Mucosa of rectum (tissue), 2 donors: ENCODE results near the gene CCDC18.
"Not testable (repeated sequence)": the region's sequence is repeated elsewhere in the genome, so short reads cannot be mapped to it uniquely, and the experiment has no call there.

ENCODE experiments used
- H3K27ac ChIP-seq, 2 donors: one replicate each; pipeline ENCODE4 v1.7.0; 2013; ENCODE audit warnings: inconsistent platforms in 2 of 2, low read depth in 2 of 2, low read length in 2 of 2
- H3K27me3 ChIP-seq, 2 donors: one replicate each; pipeline ENCODE4 v1.7.0; 2013; ENCODE audit warnings: low read length in 2 of 2; ENCODE audit not compliant: control insufficient read depth in 2 of 2, insufficient read depth in 2 of 2
- H3K36me3 ChIP-seq, 2 donors: one replicate each; pipeline ENCODE4 v1.7.0; 2013; ENCODE audit warnings: low read length in 2 of 2; ENCODE audit not compliant: control insufficient read depth in 2 of 2, insufficient read depth in 2 of 2
- H3K4me1 ChIP-seq, 2 donors: one replicate each; pipeline ENCODE4 v1.7.0; 2013; ENCODE audit warnings: low read length in 2 of 2, mild to moderate bottlenecking in 1 of 2; ENCODE audit not compliant: control insufficient read depth in 2 of 2, insufficient read depth in 2 of 2
- H3K4me3 ChIP-seq, 2 donors: one replicate each; pipeline ENCODE4 v1.7.0; 2013; ENCODE audit warnings: low read length in 2 of 2
- H3K9ac ChIP-seq, 2 donors: one replicate each; pipeline ENCODE4 v1.7.0; 2013; ENCODE audit warnings: low read length in 2 of 2, low read depth in 1 of 2, mild to moderate bottlenecking in 1 of 2
- H3K9me3 ChIP-seq, 2 donors: one replicate each; pipeline ENCODE4 v1.7.0; 2013; ENCODE audit warnings: low read length in 2 of 2; ENCODE audit not compliant: control insufficient read depth in 2 of 2
- donor health status: healthy.
- donor health status: Normal muscosa, but diverticular disease.

Gene CCDC18

GRCh38 chr1:93235261-93235660, 54.7 kb downstream of the CCDC18 start:
- Histone ChIP-seq H3K27ac (no peak overlapping the region), H3K9me3 (peaks cover 0 to 2% of the 10 kb centered on the region in 2 donors), H3K36me3 (peaks cover 0 to 2% of the 10 kb centered on the region in 2 donors), H3K4me3 (no peak overlapping the region), H3K4me1 (no peaks in the 10 kb centered on the region), H3K27me3 (no peaks in the 10 kb centered on the region), H3K9ac (no peak overlapping the region)

GRCh38 chr1:93237021-93237420, 56.5 kb downstream of the CCDC18 start:
- H3K27me3 ChIP-seq: no peaks in the 10 kb centered on the region
- peaks cover 0 to under 1% of the 10 kb centered on the region in 2 donors for H3K36me3 ChIP-seq
- H3K9ac ChIP-seq: no peak overlapping the region
- H3K4me3 ChIP-seq: no peak overlapping the region
- H3K4me1 ChIP-seq: no peaks in the 10 kb centered on the region
- H3K27ac ChIP-seq: no peak overlapping the region
- no peaks in the 10 kb centered on the region for H3K9me3 ChIP-seq

GRCh38 chr1:93238425-93238824, 57.9 kb downstream of the CCDC18 start:
- Histone ChIP-seq H3K4me3 (no peak overlapping the region), H3K27ac (no peak overlapping the region), H3K9ac (no peak overlapping the region), H3K9me3 (peaks cover 0 to 4% of the 10 kb centered on the region in 2 donors), H3K36me3 (no peaks in the 10 kb centered on the region), H3K27me3 (no peaks in the 10 kb centered on the region), H3K4me1 (no peaks in the 10 kb centered on the region)

GRCh38 chr1:93239863-93240262, 59.3 kb downstream of the CCDC18 start:
- H3K4me3 ChIP-seq: no peak overlapping the region
- no peak overlapping the region for H3K9ac ChIP-seq
- no peaks in the 10 kb centered on the region for H3K27me3 ChIP-seq
- H3K36me3 ChIP-seq: no peaks in the 10 kb centered on the region
- no peaks in the 10 kb centered on the region for H3K4me1 ChIP-seq
- H3K9me3 ChIP-seq: peaks cover 0 to 4% of the 10 kb centered on the region in 2 donors
- no peak overlapping the region for H3K27ac ChIP-seq

- not testable (repeated sequence) for H3K36me3 ChIP-seq, H3K4me1 ChIP-seq, H3K4me3 ChIP-seq, H3K9me3 ChIP-seq, H3K9ac ChIP-seq, H3K27me3 ChIP-seq, H3K27ac ChIP-seq
These were observed 62.7 kb downstream of the CCDC18 start for GRCh38 chr1:93243233-93243632.

- no peak overlapping the region for H3K9ac ChIP-seq
- no peaks in the 10 kb centered on the region for H3K27me3 ChIP-seq
- H3K4me3 ChIP-seq: no peak overlapping the region
- no peaks in the 10 kb centered on the region for H3K4me1 ChIP-seq
- no peaks in the 10 kb centered on the region for H3K36me3 ChIP-seq
- H3K9me3 ChIP-seq: peaks cover 0 to 4% of the 10 kb centered on the region in 2 donors
- no peak overlapping the region for H3K27ac ChIP-seq
These were observed 64.0 kb downstream of the CCDC18 start for GRCh38 chr1:93244298-93245069.

GRCh38 chr1:93251966-93252365, 71.4 kb downstream of the CCDC18 start:
- H3K9ac ChIP-seq: no peak overlapping the region
- H3K27ac ChIP-seq: no peak overlapping the region
- H3K4me3 ChIP-seq: no peak overlapping the region
- no peaks in the 10 kb centered on the region for H3K36me3 ChIP-seq
- no peaks in the 10 kb centered on the region for H3K4me1 ChIP-seq
- no peaks in the 10 kb centered on the region for H3K27me3 ChIP-seq
- H3K9me3 ChIP-seq: no peaks in the 10 kb centered on the region

- Histone ChIP-seq H3K9me3 (no peaks in the 10 kb centered on the region), H3K36me3 (no peaks in the 10 kb centered on the region), H3K4me3 (no peak overlapping the region), H3K9ac (no peak overlapping the region), H3K4me1 (no peaks in the 10 kb centered on the region), H3K27ac (no peak overlapping the region), H3K27me3 (no peaks in the 10 kb centered on the region)
These were observed 72.1 kb downstream of the CCDC18 start for GRCh38 chr1:93252598-93252997.

GRCh38 chr1:93253516-93253915, 73.0 kb downstream of the CCDC18 start:
- H3K4me3 ChIP-seq: no peak overlapping the region
- H3K4me1 ChIP-seq: no peaks in the 10 kb centered on the region
- no peak overlapping the region for H3K9ac ChIP-seq

GRCh38 chr1:93255222-93256079, 74.9 kb downstream of the CCDC18 start:
- Histone ChIP-seq H3K36me3 (no peaks in the 10 kb centered on the region), H3K4me3 (no peak overlapping the region), H3K27me3 (no peaks in the 10 kb centered on the region), H3K4me1 (no peaks in the 10 kb centered on the region), H3K9ac (no peak overlapping the region), H3K9me3 (no peaks in the 10 kb centered on the region), H3K27ac (no peak overlapping the region)

More at GRCh38 chr1:93253516-93253915, 73.0 kb downstream of the CCDC18 start:
- no peak overlapping the region for H3K27ac ChIP-seq
- no peaks in the 10 kb centered on the region for H3K36me3 ChIP-seq
- H3K9me3 ChIP-seq: no peaks in the 10 kb centered on the region
- H3K27me3 ChIP-seq: no peaks in the 10 kb centered on the region
